Rectal smooth muscle tissue (tissue), 1 donor: ENCODE data around the gene ADAP1.

Experiments used
- H3K27ac ChIP-seq: one replicate; pipeline ENCODE4 v1.7.0; 2013; ENCODE audit warnings: low read depth, low read length, inconsistent platforms
- H3K27me3 ChIP-seq: one replicate; pipeline ENCODE4 v1.7.0; 2013; ENCODE audit warnings: low read length; ENCODE audit not compliant: control insufficient read depth, insufficient read depth
- H3K36me3 ChIP-seq: one replicate; pipeline ENCODE4 v1.7.0; 2013; ENCODE audit warnings: low read length; ENCODE audit not compliant: control insufficient read depth, insufficient read depth
- H3K4me1 ChIP-seq: one replicate; pipeline ENCODE4 v1.7.0; 2013; ENCODE audit warnings: low read length; ENCODE audit not compliant: control insufficient read depth, insufficient read depth
- H3K4me3 ChIP-seq: one replicate; pipeline ENCODE4 v1.7.0; 2013; ENCODE audit warnings: low read length
- H3K9ac ChIP-seq: one replicate; pipeline ENCODE4 v1.7.0; 2013; ENCODE audit warnings: low read length

ADAP1 gene

GRCh38 chr7:886626-887487 lies 67.6 kb downstream of the ADAP1 start:
- Histone ChIP-seq H3K4me1 (no peaks in the 10 kb centered on the region), H3K36me3 (peaks cover 34% of the 10 kb centered on the region), H3K4me3 (no peak overlapping the region), H3K9ac (no peak overlapping the region), H3K27me3 (no peaks in the 10 kb centered on the region), H3K27ac (no peak overlapping the region)

GRCh38 chr7:885893-886625 lies 68.4 kb downstream of the ADAP1 start:
- Histone ChIP-seq H3K4me1 (no peaks in the 10 kb centered on the region), H3K27ac (no peak overlapping the region), H3K9ac (no peak overlapping the region), H3K27me3 (no peaks in the 10 kb centered on the region), H3K4me3 (no peak overlapping the region), H3K36me3 (peaks cover 26% of the 10 kb centered on the region)

- Histone ChIP-seq H3K4me1 (no peaks in the 10 kb centered on the region), H3K27me3 (no peaks in the 10 kb centered on the region), H3K9ac (no peak overlapping the region), H3K36me3 (peaks cover 23% of the 10 kb centered on the region), H3K4me3 (no peak overlapping the region), H3K27ac (no peak overlapping the region)
Measured at GRCh38 chr7:885261-885892, 69.1 kb downstream of the ADAP1 start.

- Histone ChIP-seq H3K27ac (no peak overlapping the region), H3K4me1 (no peaks in the 10 kb centered on the region)
Measured at GRCh38 chr7:884191-885003, 70.1 kb downstream of the ADAP1 start.

GRCh38 chr7:883055-884021 lies 71.1 kb downstream of the ADAP1 start:
- H3K4me3 ChIP-seq, result no peak overlapping the region

More at GRCh38 chr7:884191-885003, 70.1 kb downstream of the ADAP1 start:
- no peak overlapping the region for H3K9ac ChIP-seq
- peaks cover 23% of the 10 kb centered on the region for H3K36me3 ChIP-seq
- no peaks in the 10 kb centered on the region for H3K27me3 ChIP-seq
- no peak overlapping the region for H3K4me3 ChIP-seq

GRCh38 chr7:882336-883035 lies 72.0 kb downstream of the ADAP1 start:
- Histone ChIP-seq H3K36me3 (peaks cover 14% of the 10 kb centered on the region), H3K27ac (no peak overlapping the region), H3K27me3 (no peaks in the 10 kb centered on the region), H3K9ac (no peak overlapping the region), H3K4me1 (peaks cover 9% of the 10 kb centered on the region), H3K4me3 (no peak overlapping the region)

More at GRCh38 chr7:883055-884021, 71.1 kb downstream of the ADAP1 start:
- H3K36me3 ChIP-seq, result peaks cover 22% of the 10 kb centered on the region
- H3K27ac ChIP-seq, result no peak overlapping the region
- H3K4me1 ChIP-seq, result peaks cover 4% of the 10 kb centered on the region
- no peak overlapping the region for H3K9ac ChIP-seq
- H3K27me3 ChIP-seq, result no peaks in the 10 kb centered on the region

GRCh38 chr7:881441-882234 lies 72.8 kb downstream of the ADAP1 start:
- Histone ChIP-seq H3K36me3 (peaks cover 5% of the 10 kb centered on the region), H3K4me1 (peaks cover 9% of the 10 kb centered on the region), H3K9ac (no peak overlapping the region), H3K27ac (no peak overlapping the region), H3K4me3 (no peak overlapping the region), H3K27me3 (no peaks in the 10 kb centered on the region)

- Histone ChIP-seq H3K9ac (no peak overlapping the region), H3K4me1 (peaks cover 9% of the 10 kb centered on the region), H3K4me3 (no peak overlapping the region)
Measured at GRCh38 chr7:880450-880849, 74.0 kb downstream of the ADAP1 start.

GRCh38 chr7:879706-880105 lies 74.8 kb downstream of the ADAP1 start:
- Histone ChIP-seq H3K4me1 (peaks cover 9% of the 10 kb centered on the region), H3K4me3 (no peak overlapping the region), H3K9ac (no peak overlapping the region), H3K27ac (no peak overlapping the region), H3K36me3 (no peaks in the 10 kb centered on the region), H3K27me3 (no peaks in the 10 kb centered on the region)

More at GRCh38 chr7:880450-880849, 74.0 kb downstream of the ADAP1 start:
- H3K27ac ChIP-seq, result no peak overlapping the region
- H3K36me3 ChIP-seq, result no peaks in the 10 kb centered on the region
- H3K27me3 ChIP-seq, result no peaks in the 10 kb centered on the region

GRCh38 chr7:879093-879492 lies 75.4 kb downstream of the ADAP1 start:
- peaks cover 13% of the 10 kb centered on the region for H3K4me1 ChIP-seq
- H3K27me3 ChIP-seq, result no peaks in the 10 kb centered on the region
- H3K36me3 ChIP-seq, result no peaks in the 10 kb centered on the region
- H3K9ac ChIP-seq, result no peak overlapping the region
- H3K4me3 ChIP-seq, result no peak overlapping the region
- no peak overlapping the region for H3K27ac ChIP-seq
